ENCODE results near the gene IQCF2.

DNA sequence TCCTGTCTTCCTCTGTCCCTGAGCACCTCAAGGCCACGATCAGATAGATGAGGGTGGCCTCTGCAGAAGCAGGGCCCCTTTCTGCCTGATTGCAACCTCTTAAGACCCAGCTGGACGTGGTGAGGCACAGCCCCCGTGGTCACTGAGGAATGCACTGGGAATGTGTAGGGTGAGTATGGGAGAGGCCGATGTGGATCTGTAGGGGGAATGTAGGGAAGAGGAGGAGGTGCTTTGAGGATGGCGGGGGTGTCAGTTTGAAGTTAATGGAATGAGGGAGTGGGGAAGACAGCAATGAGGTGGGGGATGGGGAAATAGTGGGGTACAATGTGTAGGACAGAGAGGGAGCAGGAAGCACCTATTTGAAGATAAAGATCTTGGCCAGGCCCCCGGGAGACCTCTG is 14.8 kb downstream of the IQCF2 start:
- TF ChIP-seq, protein P1, sequence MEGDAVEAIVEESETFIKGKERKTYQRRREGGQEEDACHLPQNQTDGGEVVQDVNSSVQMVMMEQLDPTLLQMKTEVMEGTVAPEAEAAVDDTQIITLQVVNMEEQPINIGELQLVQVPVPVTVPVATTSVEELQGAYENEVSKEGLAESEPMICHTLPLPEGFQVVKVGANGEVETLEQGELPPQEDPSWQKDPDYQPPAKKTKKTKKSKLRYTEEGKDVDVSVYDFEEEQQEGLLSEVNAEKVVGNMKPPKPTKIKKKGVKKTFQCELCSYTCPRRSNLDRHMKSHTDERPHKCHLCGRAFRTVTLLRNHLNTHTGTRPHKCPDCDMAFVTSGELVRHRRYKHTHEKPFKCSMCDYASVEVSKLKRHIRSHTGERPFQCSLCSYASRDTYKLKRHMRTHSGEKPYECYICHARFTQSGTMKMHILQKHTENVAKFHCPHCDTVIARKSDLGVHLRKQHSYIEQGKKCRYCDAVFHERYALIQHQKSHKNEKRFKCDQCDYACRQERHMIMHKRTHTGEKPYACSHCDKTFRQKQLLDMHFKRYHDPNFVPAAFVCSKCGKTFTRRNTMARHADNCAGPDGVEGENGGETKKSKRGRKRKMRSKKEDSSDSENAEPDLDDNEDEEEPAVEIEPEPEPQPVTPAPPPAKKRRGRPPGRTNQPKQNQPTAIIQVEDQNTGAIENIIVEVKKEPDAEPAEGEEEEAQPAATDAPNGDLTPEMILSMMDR (IDR thresholded peaks at IDR 0.05): no peak
- no peak for TF ChIP-seq POLR2A (IDR thresholded peaks at IDR 0.05)
